GM23338 (cell line): ENCODE results near the gene ME2. TPM values are rescaled to one million over a fixed set of nuclear protein-coding genes. Genes with fewer than 3 reads are reported as not detected.

Experiments
- ATAC-seq: fragments of 200-7000 bp; cut with Tn5 transposase; 3 replicates; pipeline ENCODE4 v1.9.1; 2020
- DNase-seq: peaks from one replicate; pipeline ENCODE4 v3.0.0-alpha.2; 2015; ENCODE audit warnings: low spot score
- H2AFZ ChIP-seq: fragments of 200-600 bp; sonication (generic); 2 replicates; pipeline ENCODE4 v1.8.0; 2016; ENCODE audit warnings: antibody characterized with exemption, mild to moderate bottlenecking, moderate library complexity
- H3F3A ChIP-seq: fragments of 200-600 bp; sonication (generic); replicated peaks from 2 replicates; pipeline ENCODE4 v1.8.0; 2017; ENCODE audit warnings: antibody characterized with exemption, mixed run types, low read depth
- H3K27ac ChIP-seq: fragments of 200-600 bp; sonication (generic); 2 replicates; pipeline ENCODE4 v1.6.1; 2016; ENCODE audit warnings: low read depth
- H3K27me3 ChIP-seq: fragments of 200-600 bp; sonication (generic); 2 replicates; pipeline ENCODE4 v1.8.0; 2016; ENCODE audit warnings: mild to moderate bottlenecking, mixed run types, moderate library complexity; ENCODE audit not compliant: insufficient read depth
- H3K36me3 ChIP-seq: fragments of 200-600 bp; sonication (generic); 2 replicates; pipeline ENCODE4 v1.8.0; 2016; ENCODE audit warnings: mild to moderate bottlenecking; ENCODE audit not compliant: insufficient read depth
- H3K4me1 ChIP-seq: fragments of 200-600 bp; sonication (generic); 2 replicates; pipeline ENCODE4 v1.8.0; 2016; ENCODE audit warnings: mild to moderate bottlenecking, moderate library complexity; ENCODE audit not compliant: insufficient read depth
- H3K4me2 ChIP-seq: fragments of 200-600 bp; sonication (generic); 2 replicates; pipeline ENCODE4 v1.7.1; 2017; ENCODE audit warnings: mixed run types
- H3K4me3 ChIP-seq: fragments of 200-600 bp; sonication (generic); 2 replicates; pipeline ENCODE4 v1.6.1; 2016; ENCODE audit warnings: mixed run types
- H3K79me2 ChIP-seq: fragments of 200-600 bp; sonication (generic); replicated peaks from 2 replicates; pipeline ENCODE4 v1.8.0; 2017; ENCODE audit warnings: mild to moderate bottlenecking; ENCODE audit not compliant: insufficient read depth
- H3K9me2 ChIP-seq: fragments of 200-600 bp; sonication (generic); 2 replicates; pipeline ENCODE4 v1.8.0; 2017; ENCODE audit not compliant: insufficient read depth
- H4K20me1 ChIP-seq: fragments of 200-600 bp; sonication (generic); replicated peaks from 2 replicates; pipeline ENCODE4 v1.8.0; 2017; ENCODE audit warnings: mild to moderate bottlenecking; ENCODE audit not compliant: insufficient read depth
- H3K27ac Mint-ChIP-seq: 2 replicates; pipeline ENCODE4 v1.8.0; 2020; ENCODE audit warnings: inconsistent platforms, mild to moderate bottlenecking, moderate library complexity, mixed read lengths
- H3K27me3 Mint-ChIP-seq: 3 replicates; pipeline ENCODE4 v1.8.0; 2022; ENCODE audit warnings: low read depth, mild to moderate bottlenecking, moderate library complexity, mixed read lengths, inconsistent platforms; ENCODE audit not compliant: insufficient read depth, poor library complexity
- H3K36me3 Mint-ChIP-seq: 3 replicates; pipeline ENCODE4 v1.8.0; 2021; ENCODE audit warnings: low read depth, mild to moderate bottlenecking, inconsistent platforms, moderate library complexity, mixed read lengths
- H3K4me1 Mint-ChIP-seq: 3 replicates; pipeline ENCODE4 v1.8.0; 2020; ENCODE audit warnings: mild to moderate bottlenecking, inconsistent platforms, mixed read lengths
- H3K4me3 Mint-ChIP-seq: 3 replicates; pipeline ENCODE4 v1.8.0; 2021; ENCODE audit warnings: moderate library complexity, mild to moderate bottlenecking, inconsistent platforms, mixed read lengths
- H3K9me3 Mint-ChIP-seq: 3 replicates; pipeline ENCODE4 v1.8.0; 2020; ENCODE audit warnings: moderate library complexity, mild to moderate bottlenecking, inconsistent platforms, mixed read lengths
- CREB1 ChIP-seq: fragments of 250-450 bp; sonication (Bioruptor Pico); IDR thresholded peaks from 2 replicates; pipeline ENCODE4 v1.5.0; 2020; ENCODE audit warnings: low read depth, mild to moderate bottlenecking, moderate library complexity
- CTCF ChIP-seq, 2 experiments: fragments of 200-600 bp in 1 of 2; sonication (generic) in 1 of 2; conservative IDR thresholded peaks; 2 replicates each; pipeline versions ENCODE4 v1.5.1 to v1.6.1; 2016 to 2017; ENCODE audit warnings: antibody characterized with exemption in 2 of 2, low read depth in 2 of 2, mild to moderate bottlenecking in 2 of 2, moderate library complexity in 1 of 2
- ETS1 ChIP-seq: IDR thresholded peaks from 2 replicates; pipeline ENCODE4 v1.6.1; 2016; ENCODE audit warnings: antibody characterized with exemption
- EZH2 ChIP-seq: fragments of 200-600 bp; sonication (generic); IDR thresholded peaks from one replicate; pipeline ENCODE4 v1.8.0; 2017; ENCODE audit warnings: antibody characterized with exemption, mild to moderate bottlenecking, low read depth; ENCODE audit not compliant: unreplicated experiment
- EZH2phosphoT487 ChIP-seq: fragments of 200-600 bp; sonication (generic); IDR thresholded peaks from one replicate; pipeline ENCODE4 v1.8.1; 2018; ENCODE audit warnings: antibody characterized with exemption; ENCODE audit not compliant: unreplicated experiment
- JUNB ChIP-seq: IDR thresholded peaks from one replicate; pipeline ENCODE4 v1.6.1; 2016; ENCODE audit warnings: antibody characterized with exemption; ENCODE audit not compliant: unreplicated experiment
- NANOG ChIP-seq: IDR thresholded peaks from 2 replicates; pipeline ENCODE4 v1.6.1; 2016; ENCODE audit warnings: antibody characterized with exemption, borderline replicate concordance
- REST ChIP-seq: IDR thresholded peaks from one replicate; pipeline ENCODE4 v1.6.1; 2018; ENCODE audit warnings: antibody characterized with exemption; ENCODE audit not compliant: unreplicated experiment
- ZNF331 ChIP-seq: fragments of 250-450 bp; sonication (Bioruptor Pico); IDR thresholded peaks from 2 replicates; pipeline ENCODE4 v1.5.0; 2020; ENCODE audit warnings: low read depth, mild to moderate bottlenecking, moderate library complexity
- polyA plus RNA-seq: library from polyadenylated mRNA; unstranded; fragments of >200 nt; fragmentation: Nextera tagmentation; extraction: Ambion mirVana; gene quantifications from 2 replicates; pipeline ENCODE4 v1.2.1, GENCODE V29; 2016
- total RNA-seq: library from RNA; depleted of rRNA; stranded (reverse); fragments of >200 nt; shearing (Covaris generic); gene quantifications from 2 replicates; pipeline ENCODE4 v1.2.3, GENCODE V29; 2014

The ME2 gene
- total and polyA plus RNA-seq, 2 experiments from 2014 or later, result 61.0 to 102 TPM

GRCh38 chr18:50863840-50864375 is 15.0 kb upstream of the ME2 start:
- Histone ChIP-seq H3K79me2 (no peaks in the 10 kb centered on the region), H2AFZ (peak overlapping the region; percentile 43; the same call in 1 of the 2 replicates), H3K4me1 (no peaks in the 10 kb centered on the region), H3K27ac (no peak overlapping the region), H3K36me3 (no peaks in the 10 kb centered on the region), H4K20me1 (no peaks in the 10 kb centered on the region), H3F3A (no peaks in the 10 kb centered on the region), H3K4me2 (no peak overlapping the region), H3K27me3 (no peaks in the 10 kb centered on the region), H3K9me2 (no peaks in the 10 kb centered on the region; the same call in 1 of the 2 replicates), H3K4me3 (no peak overlapping the region)
- DNase-seq, result no peak
- H3K27me3 Mint-ChIP-seq, result peaks cover 2% of the 10 kb centered on the region
- no peaks in the 10 kb centered on the region for H3K4me1 Mint-ChIP-seq
- H3K9me3 Mint-ChIP-seq, result no peaks in the 10 kb centered on the region
- no peaks in the 10 kb centered on the region for H3K36me3 Mint-ChIP-seq
- no peak overlapping the region for H3K4me3 Mint-ChIP-seq
- no peak for ATAC-seq
- TF ChIP-seq EZH2phosphoT487 (no peak), ETS1 (no peak), REST (no peak)
- no peak overlapping the region for H3K27ac Mint-ChIP-seq

- H3K27ac Mint-ChIP-seq, result no peak overlapping the region
- H3K4me3 Mint-ChIP-seq, result no peak overlapping the region
- ATAC-seq (no peak), DNase-seq (no peak)
- Histone ChIP-seq H3K79me2 (no peaks in the 10 kb centered on the region), H3F3A (no peaks in the 10 kb centered on the region), H3K4me2 (no peak overlapping the region), H3K4me3 (no peak overlapping the region), H3K9me2 (no peaks in the 10 kb centered on the region), H3K36me3 (no peaks in the 10 kb centered on the region), H3K4me1 (0 out of 2 replicates have a peak, but pooled peaks cover 4% of the 10 kb centered on the region), H2AFZ (peak overlapping the region; percentile 83; the same call in 1 of the 2 replicates), H3K27ac (no peak overlapping the region), H3K27me3 (no peaks in the 10 kb centered on the region), H4K20me1 (no peaks in the 10 kb centered on the region)
- H3K27me3 Mint-ChIP-seq, result peaks cover 2% of the 10 kb centered on the region
- H3K9me3 Mint-ChIP-seq, result no peaks in the 10 kb centered on the region
- peaks cover 4% of the 10 kb centered on the region; the same call in 2 of the 3 replicates for H3K4me1 Mint-ChIP-seq
- no peaks in the 10 kb centered on the region for H3K36me3 Mint-ChIP-seq
- TF ChIP-seq REST (no peak), EZH2phosphoT487 (no peak), ZNF331 (no peak), NANOG (no peak), EZH2 (no peak), JUNB (no peak), CREB1 (CRISPR knock-in tag) (no peak), CTCF (conservative IDR thresholded peaks at IDR 0.05; ENCODE audit: low read depth in 2 of 2) (no peak)
Measured at GRCh38 chr18:50866765-50867164, 12.2 kb upstream of the ME2 start.
